HG02678 (cell line): ENCODE results near the gene NFS1.

Source experiments
- ATAC-seq: cut with Tn5 transposase; IDR thresholded peaks from one replicate; pipeline ENCODE4 v1.9.1; 2021; ENCODE audit warnings: mild to moderate bottlenecking, moderate library complexity; ENCODE audit not compliant: unreplicated experiment

Gene NFS1

GRCh38 chr20:35644806-35645205 lies 54.3 kb downstream of the NFS1 start:
- no peak for ATAC-seq

- no peak for ATAC-seq
Observed at GRCh38 chr20:35643045-35643444, 56.1 kb downstream of the NFS1 start.

GRCh38 chr20:35641743-35642142 lies 57.4 kb downstream of the NFS1 start:
- no peak for ATAC-seq

GRCh38 chr20:35640724-35641123 lies 58.4 kb downstream of the NFS1 start:
- ATAC-seq = no peak

GRCh38 chr20:35638751-35639150 lies 60.4 kb downstream of the NFS1 start:
- no peak for ATAC-seq

- ATAC-seq = no peak
Observed at GRCh38 chr20:35637276-35637675, 61.9 kb downstream of the NFS1 start.

GRCh38 chr20:35636095-35636494 lies 63.1 kb downstream of the NFS1 start:
- no peak for ATAC-seq

- ATAC-seq = no peak
Observed at GRCh38 chr20:35635652-35636051, 63.5 kb downstream of the NFS1 start.

- no peak for ATAC-seq
Observed at GRCh38 chr20:35632539-35633115, 66.5 kb downstream of the NFS1 start.

- ATAC-seq = no peak
Observed at GRCh38 chr20:35630636-35631035, 68.5 kb downstream of the NFS1 start.

GRCh38 chr20:35629427-35630145 lies 69.6 kb downstream of the NFS1 start:
- no peak for ATAC-seq

- no peak for ATAC-seq
Observed at GRCh38 chr20:35627121-35627520, 72.0 kb downstream of the NFS1 start.

GRCh38 chr20:35626386-35627001 lies 72.7 kb downstream of the NFS1 start:
- ATAC-seq = no peak

GRCh38 chr20:35625584-35626385 lies 73.4 kb downstream of the NFS1 start:
- no peak for ATAC-seq

- no peak for ATAC-seq
Observed at GRCh38 chr20:35621560-35621946, 77.6 kb downstream of the NFS1 start.

- no peak for ATAC-seq
Observed at GRCh38 chr20:35620818-35621559, 78.2 kb downstream of the NFS1 start.

- ATAC-seq = peak; percentile 44
Observed at GRCh38 chr20:35619196-35620095, 79.7 kb downstream of the NFS1 start.

- no peak for ATAC-seq
Observed at GRCh38 chr20:35618263-35619131, 80.7 kb downstream of the NFS1 start.
